ENCODE results near the gene CHST12.
A peak's percentile ranks its signal among the peaks of the same experiment; 100 is the strongest.

CHST12 gene

GRCh38 chr7:2481195-2481594 is 77.8 kb downstream of the CHST12 start:
- no peak overlapping the region for H3K27ac ChIP-seq
- TF ChIP-seq CTCF (IDR thresholded peaks at IDR 0.05) (no peak), ZFX (IDR thresholded peaks at IDR 0.05; ENCODE audit: borderline replicate concordance) (no peak)

DNA sequence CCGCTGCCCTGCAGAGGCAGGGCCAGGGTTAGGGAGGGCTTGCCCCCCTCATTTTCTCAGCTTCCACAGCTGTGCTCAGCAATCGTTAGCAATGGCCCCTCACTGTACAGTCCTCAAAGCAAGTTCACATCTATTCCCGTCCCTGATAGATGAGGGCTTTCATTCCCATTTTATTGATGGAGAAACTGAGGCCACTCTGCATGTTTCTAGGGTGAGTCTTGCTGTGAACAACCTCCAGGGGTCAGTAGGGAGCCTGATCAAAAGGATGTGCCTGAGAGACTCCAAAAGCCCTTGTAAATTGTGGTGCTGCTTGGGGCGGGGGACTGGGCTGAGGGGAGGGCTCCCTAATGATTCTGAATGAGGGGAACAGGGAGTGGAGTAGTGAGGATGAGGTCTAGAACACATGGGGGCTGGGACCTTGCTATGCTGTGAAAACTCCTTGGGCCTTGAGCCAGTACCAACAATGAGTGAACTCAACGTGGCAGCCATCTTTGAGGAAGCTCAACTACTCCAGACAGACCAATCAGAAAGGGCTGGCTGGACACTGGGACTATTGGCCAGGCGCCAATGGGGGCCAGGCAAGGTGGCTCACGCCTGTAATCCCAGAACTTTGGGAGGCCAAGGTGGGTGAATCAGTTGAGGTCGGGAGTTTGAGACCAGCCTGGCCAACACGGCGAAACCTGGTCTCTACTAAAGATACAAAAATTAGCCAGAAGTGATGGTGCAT is 79.5 kb downstream of the CHST12 start:
- TF ChIP-seq CTCF (IDR thresholded peaks at IDR 0.05) (peak; percentile 34), ZFX (IDR thresholded peaks at IDR 0.05; ENCODE audit: borderline replicate concordance) (no peak)
- no peak overlapping the region for H3K27ac ChIP-seq

- H3K27ac ChIP-seq = no peak overlapping the region
- TF ChIP-seq CTCF (IDR thresholded peaks at IDR 0.05) = no peak
- TF ChIP-seq ZFX (IDR thresholded peaks at IDR 0.05; ENCODE audit: borderline replicate concordance) = no peak
These were observed 80.1 kb downstream of the CHST12 start for GRCh38 chr7:2483494-2483893.

GRCh38 chr7:2484868-2485267 is 81.5 kb downstream of the CHST12 start:
- H3K27ac ChIP-seq = no peak overlapping the region
- TF ChIP-seq CTCF (IDR thresholded peaks at IDR 0.05) = no peak
- no peak for TF ChIP-seq ZFX (IDR thresholded peaks at IDR 0.05; ENCODE audit: borderline replicate concordance)

DNA sequence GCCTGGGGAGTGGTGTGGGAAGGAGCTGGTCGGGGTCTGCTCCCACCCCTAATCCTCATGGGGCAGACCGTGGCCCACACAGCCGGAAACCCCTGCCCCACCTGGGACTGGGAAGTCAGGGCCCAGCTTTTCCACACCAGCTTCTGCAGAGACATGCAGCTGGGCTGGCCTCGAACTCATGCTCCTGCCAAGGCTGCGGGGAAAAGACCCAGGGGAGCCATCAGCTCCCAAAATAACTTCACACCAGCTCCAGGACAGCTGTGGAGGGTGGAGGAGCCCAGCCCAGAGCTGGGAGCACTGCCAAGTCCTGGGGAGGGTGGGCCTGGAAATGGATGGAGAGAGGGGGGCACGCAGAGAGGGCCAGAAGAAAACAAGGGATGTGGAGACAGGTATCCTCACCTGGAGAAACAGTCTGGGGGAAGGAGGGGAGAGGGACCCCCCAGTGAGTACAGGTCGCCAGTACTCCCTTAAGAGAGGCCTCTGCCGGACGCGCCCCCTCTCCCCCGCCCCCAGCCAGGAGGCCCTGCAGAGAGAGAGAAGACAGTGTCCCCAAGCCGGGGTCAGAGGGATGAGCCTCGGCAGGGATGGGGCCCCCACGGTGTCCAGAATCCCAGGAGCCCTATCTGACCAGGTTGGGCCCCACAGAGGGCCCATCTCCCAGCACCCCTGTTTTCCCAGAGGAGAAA is 84.3 kb downstream of the CHST12 start:
- H3K27ac ChIP-seq = no peak overlapping the region
- TF ChIP-seq CTCF (IDR thresholded peaks at IDR 0.05) = no peak
- no peak for TF ChIP-seq ZFX (IDR thresholded peaks at IDR 0.05; ENCODE audit: borderline replicate concordance)

- TF ChIP-seq CTCF (IDR thresholded peaks at IDR 0.05) = no peak
- TF ChIP-seq ZFX (IDR thresholded peaks at IDR 0.05; ENCODE audit: borderline replicate concordance) = no peak
- no peak overlapping the region for H3K27ac ChIP-seq
These were observed 84.8 kb downstream of the CHST12 start for GRCh38 chr7:2488272-2488645.

DNA sequence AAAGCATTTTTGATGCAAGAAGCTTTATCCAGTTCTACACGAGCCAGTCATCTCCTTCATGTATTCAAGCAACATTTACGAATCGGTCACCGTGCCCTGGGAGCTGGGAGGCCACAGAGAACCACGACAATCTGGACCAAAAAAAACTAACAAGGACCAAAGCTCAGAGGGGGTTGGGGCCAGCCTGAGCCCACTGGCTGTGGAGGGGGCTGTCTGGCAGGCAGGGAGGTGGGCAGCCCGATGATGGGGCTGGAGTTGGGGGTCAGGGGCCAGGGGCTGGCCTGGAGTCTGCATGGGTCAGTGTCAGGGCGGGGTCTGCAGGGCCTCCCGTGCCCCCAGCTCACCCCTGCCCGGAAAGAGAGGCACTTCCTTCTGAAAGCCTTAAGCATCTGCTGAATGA is 85.3 kb downstream of the CHST12 start:
- TF ChIP-seq CTCF (IDR thresholded peaks at IDR 0.05) = no peak
- TF ChIP-seq ZFX (IDR thresholded peaks at IDR 0.05; ENCODE audit: borderline replicate concordance) = no peak
- H3K27ac ChIP-seq = no peak overlapping the region

Data from 22Rv1 (cell line).